Stimulated activated CD4-positive, alpha-beta T cell treated with anti-CD3 and anti-CD28 coated beads, Interleukin-12 subunit alpha, Interleukin-12 subunit beta, amount 100 ng/mL, for 24 hours (primary cell): ENCODE data around the gene DSC2.
"Not testable (repeated sequence)": the region's sequence is repeated elsewhere in the genome, so short reads cannot be mapped to it uniquely, and the experiment has no call there.

ENCODE experiments used
- DNase-seq, 2 experiments: peaks; one replicate each; pipeline ENCODE4 v3.0.0-alpha.2; 2020; ENCODE audit warnings: low read depth in 2 of 2

Gene DSC2

GRCh38 chr18:31102025-31102684 is at the start of gene DSC2:
TSS of gene DSC2 (minus strand) at chr18:31102421. CDS start at chr18:31101971, 450 bp downstream.
- no peak for DNase-seq

- DNase-seq, result no peak
These were observed 47.1 kb upstream of the DSC2 start for GRCh38 chr18:31149351-31149750.

- no peak for DNase-seq
These were observed 46.4 kb upstream of the DSC2 start for GRCh38 chr18:31148600-31148999.

- DNase-seq, result no peak
These were observed 44.6 kb upstream of the DSC2 start for GRCh38 chr18:31146809-31147208.

- no peak for DNase-seq
These were observed 40.8 kb upstream of the DSC2 start for GRCh38 chr18:31143025-31143424.

- no peak for DNase-seq
These were observed 36.5 kb upstream of the DSC2 start for GRCh38 chr18:31138709-31139108.

- DNase-seq, result no peak
These were observed 32.8 kb upstream of the DSC2 start for GRCh38 chr18:31134988-31135529.

GRCh38 chr18:31129398-31130115 is 27.3 kb upstream of the DSC2 start:
- DNase-seq, result no peak

- DNase-seq, result no peak
These were observed 23.7 kb upstream of the DSC2 start for GRCh38 chr18:31125878-31126277.

GRCh38 chr18:31123125-31123524 is 20.9 kb upstream of the DSC2 start:
- not testable (repeated sequence) for DNase-seq

- DNase-seq, result no peak
These were observed 18.4 kb upstream of the DSC2 start for GRCh38 chr18:31120594-31120993.

GRCh38 chr18:31116853-31117595 is 14.8 kb upstream of the DSC2 start:
- DNase-seq, result no peak

GRCh38 chr18:31112804-31113203 is 10.6 kb upstream of the DSC2 start:
- DNase-seq, result no peak

GRCh38 chr18:31105733-31106132 is 3.5 kb upstream of the DSC2 start:
- no peak for DNase-seq

- DNase-seq, result no peak
These were observed 2.2 kb upstream of the DSC2 start for GRCh38 chr18:31104444-31104843.

- no peak for DNase-seq
These were observed 1.2 kb upstream of the DSC2 start for GRCh38 chr18:31103423-31103822.

- no peak for DNase-seq
These were observed 720 bp upstream of the DSC2 start for GRCh38 chr18:31102941-31103340.

GRCh38 chr18:31101183-31102024 is 817 bp downstream of the DSC2 start:
- DNase-seq, result no peak

- DNase-seq, result no peak
These were observed 1.6 kb downstream of the DSC2 start for GRCh38 chr18:31100436-31101182.

- DNase-seq, result no peak
These were observed 2.6 kb downstream of the DSC2 start for GRCh38 chr18:31099450-31100230.
